ENCODE data around the gene BCAR1. TPM values are rescaled to one million over a fixed set of nuclear protein-coding genes. Genes with fewer than 3 reads are reported as not detected.

Gene BCAR1
- total and polyA plus RNA-seq, 10 of the 15 experiments (the other 5 are each of a cell fraction or from before 2014, with no cell fraction given), result 0.13 to 14.1 (median 2.8) TPM; not detected in 1

- TF ChIP-seq IRF5 (IDR thresholded peaks at IDR 0.05; ENCODE audit: borderline replicate concordance) (no peak), FOXK2 (IDR thresholded peaks at IDR 0.05) (no peak), EZH2 (IDR thresholded peaks at IDR 0.05; ENCODE audit: borderline replicate concordance, control insufficient read depth, low read depth, low read length) (no peak), IKZF2 (IDR thresholded peaks at IDR 0.05) (peak in 1 of 2 experiments; percentile 38; a peak in 1 of 4 replicates), YBX1 (IDR thresholded peaks at IDR 0.05) (no peak), CEBPB (IDR thresholded peaks at IDR 0.05; ENCODE audit: borderline replicate concordance in 1 of 2, low read depth in 2 of 2, low read length in 2 of 2) (no peak), SUPT20H (IDR thresholded peaks at IDR 0.05; ENCODE audit: borderline replicate concordance, control insufficient read depth, low read depth, low read length) (no peak), RUNX3 (IDR thresholded peaks at IDR 0.05; ENCODE audit: low read length) (0 out of 2 replicates have a peak, but pooled peaks have one; percentile 6), RELA (IDR thresholded peaks at IDR 0.05; ENCODE audit: borderline replicate concordance, partially characterized antibody) (no peak), MEF2B (IDR thresholded peaks at IDR 0.05; ENCODE audit: partially characterized antibody, poor library complexity, severe bottlenecking) (peak; percentile 73), HCFC1 (IDR thresholded peaks at IDR 0.05; ENCODE audit: low read length) (no peak), PRDM15 (CRISPR knock-in tag; IDR thresholded peaks at IDR 0.05) (no peak), KLF5 (IDR thresholded peaks at IDR 0.05; ENCODE audit: partially characterized antibody) (no peak), FOXM1 (IDR thresholded peaks at IDR 0.05; ENCODE audit: low read depth, low read length) (no peak), ZNF384 (IDR thresholded peaks at IDR 0.05; ENCODE audit: borderline replicate concordance, low read depth, low read length) (no peak), CTCF (IDR thresholded peaks at IDR 0.05 in 2 of 3, conservative IDR thresholded peaks at IDR 0.05 in 1 of 3; ENCODE audit: control insufficient read depth in 2 of 3, extremely low read depth in 1 of 3, insufficient read depth in 1 of 3, low read depth in 3 of 3, low read length in 3 of 3) (no peak), CHD4 (IDR thresholded peaks at IDR 0.05) (no peak)
Observed at GRCh38 chr16:75272097-75272551, 20.7 kb upstream of the BCAR1 start (continued).
